ENCODE measurements around the gene EHBP1L1.

EHBP1L1 gene

DNA sequence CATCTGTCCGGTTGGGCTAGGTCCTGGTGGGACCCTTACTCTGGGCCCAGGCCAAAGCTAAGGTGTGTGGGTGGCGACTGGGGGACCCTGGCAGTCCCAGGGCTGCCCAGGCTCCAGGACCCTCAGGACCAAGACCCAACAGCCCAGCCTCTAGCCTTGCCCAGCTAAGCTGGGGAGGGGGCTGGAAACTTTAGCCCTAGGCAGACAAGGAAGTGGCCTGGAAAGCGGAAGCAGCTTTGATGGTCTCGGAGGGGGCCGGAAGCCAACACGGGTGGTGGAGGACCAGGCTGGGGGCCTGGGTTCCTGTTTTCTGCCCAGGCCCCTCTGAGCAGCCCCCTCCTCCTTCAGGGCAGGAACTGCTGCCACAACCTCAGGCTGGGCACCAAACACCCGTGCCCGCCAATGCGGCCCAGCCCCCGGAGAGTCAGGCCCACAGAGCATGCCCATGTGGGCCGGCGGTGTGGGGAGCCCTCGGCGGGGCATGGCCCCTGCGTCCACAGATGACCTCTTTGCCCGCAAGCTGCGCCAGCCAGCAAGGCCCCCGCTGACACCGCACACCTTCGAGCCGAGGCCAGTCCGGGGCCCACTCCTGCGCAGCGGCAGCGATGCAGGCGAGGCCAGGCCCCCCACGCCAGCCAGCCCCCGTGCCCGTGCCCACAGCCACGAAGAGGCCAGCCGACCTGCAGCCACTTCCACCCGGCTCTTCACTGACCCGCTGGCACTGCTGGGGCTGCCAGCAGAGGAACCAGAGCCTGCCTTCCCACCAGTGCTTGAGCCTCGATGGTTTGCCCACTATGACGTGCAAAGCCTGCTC is 64.8 kb downstream of the EHBP1L1 start:
- TF ChIP-seq, protein P1, sequence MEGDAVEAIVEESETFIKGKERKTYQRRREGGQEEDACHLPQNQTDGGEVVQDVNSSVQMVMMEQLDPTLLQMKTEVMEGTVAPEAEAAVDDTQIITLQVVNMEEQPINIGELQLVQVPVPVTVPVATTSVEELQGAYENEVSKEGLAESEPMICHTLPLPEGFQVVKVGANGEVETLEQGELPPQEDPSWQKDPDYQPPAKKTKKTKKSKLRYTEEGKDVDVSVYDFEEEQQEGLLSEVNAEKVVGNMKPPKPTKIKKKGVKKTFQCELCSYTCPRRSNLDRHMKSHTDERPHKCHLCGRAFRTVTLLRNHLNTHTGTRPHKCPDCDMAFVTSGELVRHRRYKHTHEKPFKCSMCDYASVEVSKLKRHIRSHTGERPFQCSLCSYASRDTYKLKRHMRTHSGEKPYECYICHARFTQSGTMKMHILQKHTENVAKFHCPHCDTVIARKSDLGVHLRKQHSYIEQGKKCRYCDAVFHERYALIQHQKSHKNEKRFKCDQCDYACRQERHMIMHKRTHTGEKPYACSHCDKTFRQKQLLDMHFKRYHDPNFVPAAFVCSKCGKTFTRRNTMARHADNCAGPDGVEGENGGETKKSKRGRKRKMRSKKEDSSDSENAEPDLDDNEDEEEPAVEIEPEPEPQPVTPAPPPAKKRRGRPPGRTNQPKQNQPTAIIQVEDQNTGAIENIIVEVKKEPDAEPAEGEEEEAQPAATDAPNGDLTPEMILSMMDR (IDR thresholded peaks at IDR 0.05; ENCODE audit: borderline replicate concordance, insufficient read depth, low read depth, low read length) = no peak
- peak overlapping the region; percentile 61 for H3K4me3 ChIP-seq (ENCODE audit: low read depth, low read length)

DNA sequence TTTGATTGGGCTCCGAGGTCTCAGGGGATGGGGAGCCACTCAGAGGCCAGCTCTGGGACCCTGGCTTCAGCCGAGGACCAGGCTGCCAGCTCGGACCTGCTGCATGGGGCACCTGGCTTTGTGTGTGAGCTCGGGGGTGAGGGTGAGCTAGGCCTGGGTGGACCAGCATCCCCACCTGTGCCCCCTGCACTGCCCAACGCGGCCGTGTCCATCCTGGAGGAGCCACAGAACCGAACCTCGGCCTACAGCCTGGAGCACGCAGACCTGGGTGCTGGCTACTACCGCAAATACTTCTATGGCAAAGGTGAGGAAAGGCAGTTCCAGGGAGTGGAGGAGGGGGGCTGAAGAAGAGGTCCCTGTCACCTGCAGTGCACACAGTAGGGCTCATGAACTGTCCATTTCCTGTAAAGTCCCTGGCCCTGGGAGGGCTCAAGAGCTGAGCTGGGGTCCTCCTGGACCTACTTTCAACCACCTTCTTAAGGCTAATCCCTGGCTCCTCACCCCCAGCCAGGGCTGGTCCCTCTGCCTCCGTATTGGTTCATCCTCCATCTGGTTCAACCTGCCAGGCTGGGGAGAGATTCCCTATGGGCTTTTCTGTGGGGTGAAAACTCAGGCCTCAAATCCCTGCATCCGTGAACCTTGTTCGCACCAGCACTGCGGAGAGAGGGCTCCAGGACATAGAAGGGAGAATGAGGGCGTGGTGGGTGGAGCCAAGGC is 65.6 kb downstream of the EHBP1L1 start:
- TF ChIP-seq, protein P1 (IDR thresholded peaks at IDR 0.05; ENCODE audit: borderline replicate concordance, insufficient read depth, low read depth, low read length) = no peak
- H3K4me3 ChIP-seq (ENCODE audit: low read depth, low read length) = peak overlapping the region; percentile 61
